ENCODE data around the gene FLAD1.
A peak's percentile ranks its signal among the peaks of the same experiment; 100 is the strongest.

Gene FLAD1

GRCh38 chr1:154968731-154969130 is 14.4 kb upstream of the FLAD1 start:
- no peaks in the 10 kb centered on the region for H3K27me3 ChIP-seq (ENCODE audit: control insufficient read depth, insufficient read depth, low read length, poor library complexity, severe bottlenecking)
- H3K36me3 ChIP-seq (ENCODE audit: control insufficient read depth, insufficient read depth, low read length), result peaks cover 24% of the 10 kb centered on the region
- WGBS, 2 experiments, result 83 to 93% methylated on average over 3 of the region's 3 CpGs
- peak overlapping the region; percentile 64 for H3K4me3 ChIP-seq (ENCODE audit: insufficient read depth, low read depth, low read length)
- H3K9me3 ChIP-seq (ENCODE audit: control insufficient read depth, low read length), result no peaks in the 10 kb centered on the region
- peaks cover 40% of the 10 kb centered on the region for H3K4me1 ChIP-seq (ENCODE audit: control insufficient read depth, insufficient read depth, low read length)
- H3K27ac ChIP-seq (ENCODE audit: insufficient read depth, low read depth, low read length, poor library complexity, severe bottlenecking), result no peak overlapping the region

GRCh38 chr1:154969246-154969645 is 13.9 kb upstream of the FLAD1 start:
- Histone ChIP-seq H3K27ac (ENCODE audit: insufficient read depth, low read depth, low read length, poor library complexity, severe bottlenecking) (no peak overlapping the region), H3K4me1 (ENCODE audit: control insufficient read depth, insufficient read depth, low read length) (peaks cover 40% of the 10 kb centered on the region), H3K9me3 (ENCODE audit: control insufficient read depth, low read length) (no peaks in the 10 kb centered on the region), H3K27me3 (ENCODE audit: control insufficient read depth, insufficient read depth, low read length, poor library complexity, severe bottlenecking) (no peaks in the 10 kb centered on the region), H3K36me3 (ENCODE audit: control insufficient read depth, insufficient read depth, low read length) (peaks cover 20% of the 10 kb centered on the region), H3K4me3 (ENCODE audit: insufficient read depth, low read depth, low read length) (peak overlapping the region; percentile 64)
- 12 to 15% methylated on average over 4 to 5 of the region's 5 CpGs for WGBS, 2 experiments

- Histone ChIP-seq H3K27me3 (ENCODE audit: control insufficient read depth, insufficient read depth, low read length, poor library complexity, severe bottlenecking) (no peaks in the 10 kb centered on the region), H3K27ac (ENCODE audit: insufficient read depth, low read depth, low read length, poor library complexity, severe bottlenecking) (no peak overlapping the region), H3K4me3 (ENCODE audit: insufficient read depth, low read depth, low read length) (peak overlapping the region; percentile 64), H3K36me3 (ENCODE audit: control insufficient read depth, insufficient read depth, low read length) (peaks cover 20% of the 10 kb centered on the region), H3K4me1 (ENCODE audit: control insufficient read depth, insufficient read depth, low read length) (peaks cover 40% of the 10 kb centered on the region), H3K9me3 (ENCODE audit: control insufficient read depth, low read length) (no peaks in the 10 kb centered on the region)
- 4 to 7% methylated on average over 22 of the region's 22 CpGs for WGBS, 2 experiments
Measured at GRCh38 chr1:154969860-154970452, 13.2 kb upstream of the FLAD1 start.

GRCh38 chr1:154970631-154971340 is 12.4 kb upstream of the FLAD1 start, which contains the start of gene SHC1:
SHC1 (minus strand) TSS chr1:154970747; CDS start chr1:154970526, 221 bp downstream.
- Histone ChIP-seq H3K27ac (ENCODE audit: insufficient read depth, low read depth, low read length, poor library complexity, severe bottlenecking) (peak within 1 kb of the TSS; percentile 93), H3K36me3 (ENCODE audit: control insufficient read depth, insufficient read depth, low read length) (peaks cover 18% of the 10 kb centered on the region), H3K4me1 (ENCODE audit: control insufficient read depth, insufficient read depth, low read length) (peaks cover 40% of the 10 kb centered on the region), H3K9me3 (ENCODE audit: control insufficient read depth, low read length) (no peaks in the 10 kb centered on the region), H3K4me3 (ENCODE audit: insufficient read depth, low read depth, low read length) (peak within 1 kb of the TSS; percentile 64), H3K27me3 (ENCODE audit: control insufficient read depth, insufficient read depth, low read length, poor library complexity, severe bottlenecking) (no peaks in the 10 kb centered on the region)
- WGBS, 2 experiments, result 3 to 5% methylated on average over 13 to 15 of the region's 15 CpGs

- 66 to 75% methylated on average over 10 of the region's 10 CpGs for WGBS, 2 experiments
Measured at GRCh38 chr1:154971341-154971998, 11.7 kb upstream of the FLAD1 start.

GRCh38 chr1:154972213-154972516 is 11.0 kb upstream of the FLAD1 start:
- H3K4me3 ChIP-seq (ENCODE audit: insufficient read depth, low read depth, low read length), result peak overlapping the region; percentile 25
- WGBS, 2 experiments, result 0 to 29% methylated on average over 1 to 3 of the region's 3 CpGs
- H3K9me3 ChIP-seq (ENCODE audit: control insufficient read depth, low read length), result no peaks in the 10 kb centered on the region
- peak overlapping the region; percentile 89 for H3K27ac ChIP-seq (ENCODE audit: insufficient read depth, low read depth, low read length, poor library complexity, severe bottlenecking)
- peaks cover 6% of the 10 kb centered on the region for H3K36me3 ChIP-seq (ENCODE audit: control insufficient read depth, insufficient read depth, low read length)
- peaks cover 50% of the 10 kb centered on the region for H3K4me1 ChIP-seq (ENCODE audit: control insufficient read depth, insufficient read depth, low read length)
- H3K27me3 ChIP-seq (ENCODE audit: control insufficient read depth, insufficient read depth, low read length, poor library complexity, severe bottlenecking), result no peaks in the 10 kb centered on the region

More at GRCh38 chr1:154971341-154971998, 11.7 kb upstream of the FLAD1 start:
- Histone ChIP-seq H3K27ac (ENCODE audit: insufficient read depth, low read depth, low read length, poor library complexity, severe bottlenecking) (peak overlapping the region; percentile 93), H3K27me3 (ENCODE audit: control insufficient read depth, insufficient read depth, low read length, poor library complexity, severe bottlenecking) (no peaks in the 10 kb centered on the region), H3K4me1 (ENCODE audit: control insufficient read depth, insufficient read depth, low read length) (peaks cover 46% of the 10 kb centered on the region), H3K4me3 (ENCODE audit: insufficient read depth, low read depth, low read length) (peak overlapping the region; percentile 64), H3K36me3 (ENCODE audit: control insufficient read depth, insufficient read depth, low read length) (peaks cover 12% of the 10 kb centered on the region), H3K9me3 (ENCODE audit: control insufficient read depth, low read length) (no peaks in the 10 kb centered on the region)

GRCh38 chr1:154972517-154973343 is 10.4 kb upstream of the FLAD1 start:
- H3K4me1 ChIP-seq (ENCODE audit: control insufficient read depth, insufficient read depth, low read length), result peaks cover 50% of the 10 kb centered on the region
- H3K27me3 ChIP-seq (ENCODE audit: control insufficient read depth, insufficient read depth, low read length, poor library complexity, severe bottlenecking), result no peaks in the 10 kb centered on the region
- H3K27ac ChIP-seq (ENCODE audit: insufficient read depth, low read depth, low read length, poor library complexity, severe bottlenecking), result peak overlapping the region; percentile 89
- H3K4me3 ChIP-seq (ENCODE audit: insufficient read depth, low read depth, low read length), result peak overlapping the region; percentile 64
- WGBS, 2 experiments, result 10% methylated on average over 17 to 18 of the region's 18 CpGs
- no peaks in the 10 kb centered on the region for H3K9me3 ChIP-seq (ENCODE audit: control insufficient read depth, low read length)
- H3K36me3 ChIP-seq (ENCODE audit: control insufficient read depth, insufficient read depth, low read length), result peaks cover 6% of the 10 kb centered on the region

GRCh38 chr1:154973344-154974101 is 9.6 kb upstream of the FLAD1 start:
- H3K36me3 ChIP-seq (ENCODE audit: control insufficient read depth, insufficient read depth, low read length), result peaks cover 4% of the 10 kb centered on the region
- no peaks in the 10 kb centered on the region for H3K27me3 ChIP-seq (ENCODE audit: control insufficient read depth, insufficient read depth, low read length, poor library complexity, severe bottlenecking)
- peak overlapping the region; percentile 64 for H3K4me3 ChIP-seq (ENCODE audit: insufficient read depth, low read depth, low read length)
- peaks cover 46% of the 10 kb centered on the region for H3K4me1 ChIP-seq (ENCODE audit: control insufficient read depth, insufficient read depth, low read length)
- H3K27ac ChIP-seq (ENCODE audit: insufficient read depth, low read depth, low read length, poor library complexity, severe bottlenecking), result peak overlapping the region; percentile 89
- H3K9me3 ChIP-seq (ENCODE audit: control insufficient read depth, low read length), result no peaks in the 10 kb centered on the region
- 2 to 3% methylated on average over 32 to 37 of the region's 37 CpGs for WGBS, 2 experiments

- Histone ChIP-seq H3K36me3 (ENCODE audit: control insufficient read depth, insufficient read depth, low read length) (peaks cover 6% of the 10 kb centered on the region), H3K9me3 (ENCODE audit: control insufficient read depth, low read length) (no peaks in the 10 kb centered on the region), H3K4me1 (ENCODE audit: control insufficient read depth, insufficient read depth, low read length) (peaks cover 39% of the 10 kb centered on the region), H3K27ac (ENCODE audit: insufficient read depth, low read depth, low read length, poor library complexity, severe bottlenecking) (peak within 1 kb of the TSS; percentile 95), H3K27me3 (ENCODE audit: control insufficient read depth, insufficient read depth, low read length, poor library complexity, severe bottlenecking) (no peaks in the 10 kb centered on the region), H3K4me3 (ENCODE audit: insufficient read depth, low read depth, low read length) (peak within 1 kb of the TSS; percentile 64)
- 0 to 1% methylated on average over 47 of the region's 47 CpGs for WGBS, 2 experiments
Measured at GRCh38 chr1:154974102-154974807, 8.9 kb upstream of the FLAD1 start, which contains the start of gene CKS1B. CKS1B (plus strand) TSS chr1:154974681; CDS start chr1:154974746, 65 bp downstream.

Measured in ectodermal cell (in vitro differentiated cells).